Embryonic facial prominence (tissue), 1 donor: Measurements from ENCODE around the gene CAPN11.
"Not testable (repeated sequence)": the region's sequence is repeated elsewhere in the genome, so short reads cannot be mapped to it uniquely, and the experiment has no call there.

Experiments used
- DNase-seq: peaks from one replicate; pipeline ENCODE4 v3.0.0-alpha.2; 2016; ENCODE audit errors: extremely low spot score

The CAPN11 gene

GRCh38 chr6:44228433-44228832 is 69.8 kb downstream of the CAPN11 start:
- no peak for DNase-seq

GRCh38 chr6:44228836-44229235 is 70.2 kb downstream of the CAPN11 start:
- DNase-seq, result no peak

- DNase-seq, result no peak
Measured at GRCh38 chr6:44229376-44230033, 70.9 kb downstream of the CAPN11 start.

- DNase-seq, result no peak
Measured at GRCh38 chr6:44230034-44230675, 71.5 kb downstream of the CAPN11 start.

- DNase-seq, result not testable (repeated sequence)
Measured at GRCh38 chr6:44231426-44231825, 72.8 kb downstream of the CAPN11 start.

GRCh38 chr6:44232676-44233566 is 74.3 kb downstream of the CAPN11 start:
- no peak for DNase-seq

- DNase-seq, result no peak
Measured at GRCh38 chr6:44233567-44234100, 75.0 kb downstream of the CAPN11 start.
